Endodermal cell (in vitro differentiated cells): ENCODE measurements around the gene NBAS. TPM values are rescaled to one million over a fixed set of nuclear protein-coding genes. Genes with fewer than 3 reads are reported as not detected.

Source experiments
- DNase-seq: peaks from one replicate; pipeline ENCODE4 v3.0.0-alpha.2; 2017
- H3K27ac ChIP-seq: 2 replicates; pipeline ENCODE4 v1.5.1; 2013; ENCODE audit warnings: mild to moderate bottlenecking, low read depth, low read length, moderate library complexity
- H3K27me3 ChIP-seq: 2 replicates; pipeline ENCODE4 v1.6.1; 2013; ENCODE audit warnings: mild to moderate bottlenecking, low read length, moderate library complexity; ENCODE audit not compliant: insufficient read depth, control insufficient read depth, poor library complexity, severe bottlenecking
- H3K36me3 ChIP-seq: 2 replicates; pipeline ENCODE4 v1.7.0; 2013; ENCODE audit warnings: mild to moderate bottlenecking, low read length, moderate library complexity; ENCODE audit not compliant: control insufficient read depth, insufficient read depth
- H3K4me1 ChIP-seq: one replicate; pipeline ENCODE4 v1.7.0; 2013; ENCODE audit warnings: low read length; ENCODE audit not compliant: control insufficient read depth, insufficient read depth
- H3K4me3 ChIP-seq: 2 replicates; pipeline ENCODE4 v1.5.1; 2013; ENCODE audit warnings: mild to moderate bottlenecking, low read length, moderate library complexity
- H3K9ac ChIP-seq: 2 replicates; pipeline ENCODE4 v1.6.1; 2013; ENCODE audit warnings: mild to moderate bottlenecking, low read length, moderate library complexity; ENCODE audit not compliant: poor library complexity, severe bottlenecking; ENCODE audit errors: extremely low read depth
- H3K9me3 ChIP-seq: 2 replicates; pipeline ENCODE4 v1.6.1; 2013; ENCODE audit warnings: mild to moderate bottlenecking, low read length, moderate library complexity; ENCODE audit not compliant: control insufficient read depth
- H3K27ac Mint-ChIP-seq: 2 replicates; pipeline ENCODE4 v1.8.0; 2020; ENCODE audit warnings: mixed read lengths
- H3K27me3 Mint-ChIP-seq: 2 replicates; pipeline ENCODE4 v1.8.0; 2021; ENCODE audit warnings: mild to moderate bottlenecking, mixed read lengths; ENCODE audit not compliant: insufficient read depth
- H3K36me3 Mint-ChIP-seq: 2 replicates; pipeline ENCODE4 v1.8.0; 2020; ENCODE audit warnings: low read depth, mixed read lengths
- H3K4me1 Mint-ChIP-seq: 2 replicates; pipeline ENCODE4 v1.8.0; 2020; ENCODE audit warnings: mixed read lengths
- H3K4me3 Mint-ChIP-seq: 2 replicates; pipeline ENCODE4 v1.8.0; 2020; ENCODE audit warnings: mild to moderate bottlenecking, moderate library complexity, mixed read lengths
- H3K9me3 Mint-ChIP-seq: 2 replicates; pipeline ENCODE4 v1.8.0; 2020; ENCODE audit warnings: mild to moderate bottlenecking, mixed read lengths
- WGBS, 2 experiments: methylation state at CpG; one replicate each; pipeline versions ENCODE4 v1.1.5 to v1.1.7; 2013; ENCODE audit warnings: missing lambda C conversion rate in 2 of 2, mixed read lengths in 1 of 2; ENCODE audit not compliant: insufficient coverage in 1 of 2, insufficient read length in 1 of 2; 5-methylcytosine and 5-hydroxymethylcytosine counted together
- total RNA-seq, 2 donors: library from RNA; stranded (reverse); fragmentation: NEBNext Ultra II Directional in 1 of 2; extraction: Animal tissue kit (Norgen Biotek cat#: 25700) in 1 of 2; gene quantifications; 2 replicates in 1 of 2; 3 replicates in 1 of 2; pipeline ENCODE4 v1.2.1, GENCODE V29; 2021
- TF ChIP-seq, protein P1 (sequence below): fragments of 200-600 bp; sonication (generic); conservative IDR thresholded peaks from 2 replicates; pipeline ENCODE4 v1.5.0; 2021; ENCODE audit warnings: antibody characterized with exemption, mild to moderate bottlenecking

NBAS gene
- total RNA-seq, 2 donors from 2014 or later, result 47.4 to 54.7 TPM

DNA sequence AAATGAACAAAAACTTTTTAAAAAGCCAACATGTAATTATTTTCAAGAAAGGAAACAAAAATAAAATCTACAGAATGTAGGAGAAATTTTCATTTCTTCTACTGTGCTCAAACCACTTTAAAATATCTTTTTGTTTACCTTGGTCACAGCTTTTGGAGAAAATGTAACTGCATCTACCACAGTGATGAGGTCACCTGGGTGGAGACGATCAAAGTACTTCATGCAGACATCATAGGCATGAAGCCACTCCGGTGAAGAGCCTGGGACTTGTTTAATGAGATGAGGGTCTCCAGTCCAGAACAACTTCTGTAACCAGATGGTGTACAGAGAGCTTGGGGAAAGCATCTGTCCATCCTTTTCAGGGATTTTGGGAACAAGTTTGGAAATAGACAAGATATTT is 285.8 kb downstream of the NBAS start:
- Histone ChIP-seq H3K27ac (no peak overlapping the region), H3K27me3 (no peaks in the 10 kb centered on the region), H3K9ac (no peak overlapping the region), H3K4me1 (no peaks in the 10 kb centered on the region), H3K36me3 (peaks cover 4% of the 10 kb centered on the region), H3K9me3 (no peaks in the 10 kb centered on the region), H3K4me3 (no peak overlapping the region)
- Mint-ChIP-seq H3K27me3 (no peaks in the 10 kb centered on the region), H3K9me3 (no peaks in the 10 kb centered on the region), H3K4me3 (no peak overlapping the region), H3K27ac (no peak overlapping the region), H3K4me1 (peaks cover 6% of the 10 kb centered on the region), H3K36me3 (peaks cover 15% of the 10 kb centered on the region)
- TF ChIP-seq, protein P1, sequence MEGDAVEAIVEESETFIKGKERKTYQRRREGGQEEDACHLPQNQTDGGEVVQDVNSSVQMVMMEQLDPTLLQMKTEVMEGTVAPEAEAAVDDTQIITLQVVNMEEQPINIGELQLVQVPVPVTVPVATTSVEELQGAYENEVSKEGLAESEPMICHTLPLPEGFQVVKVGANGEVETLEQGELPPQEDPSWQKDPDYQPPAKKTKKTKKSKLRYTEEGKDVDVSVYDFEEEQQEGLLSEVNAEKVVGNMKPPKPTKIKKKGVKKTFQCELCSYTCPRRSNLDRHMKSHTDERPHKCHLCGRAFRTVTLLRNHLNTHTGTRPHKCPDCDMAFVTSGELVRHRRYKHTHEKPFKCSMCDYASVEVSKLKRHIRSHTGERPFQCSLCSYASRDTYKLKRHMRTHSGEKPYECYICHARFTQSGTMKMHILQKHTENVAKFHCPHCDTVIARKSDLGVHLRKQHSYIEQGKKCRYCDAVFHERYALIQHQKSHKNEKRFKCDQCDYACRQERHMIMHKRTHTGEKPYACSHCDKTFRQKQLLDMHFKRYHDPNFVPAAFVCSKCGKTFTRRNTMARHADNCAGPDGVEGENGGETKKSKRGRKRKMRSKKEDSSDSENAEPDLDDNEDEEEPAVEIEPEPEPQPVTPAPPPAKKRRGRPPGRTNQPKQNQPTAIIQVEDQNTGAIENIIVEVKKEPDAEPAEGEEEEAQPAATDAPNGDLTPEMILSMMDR, result no peak
- no peak for DNase-seq
- WGBS, 2 experiments, result 95 to 100% methylated on average over 2 of the region's 2 CpGs

DNA sequence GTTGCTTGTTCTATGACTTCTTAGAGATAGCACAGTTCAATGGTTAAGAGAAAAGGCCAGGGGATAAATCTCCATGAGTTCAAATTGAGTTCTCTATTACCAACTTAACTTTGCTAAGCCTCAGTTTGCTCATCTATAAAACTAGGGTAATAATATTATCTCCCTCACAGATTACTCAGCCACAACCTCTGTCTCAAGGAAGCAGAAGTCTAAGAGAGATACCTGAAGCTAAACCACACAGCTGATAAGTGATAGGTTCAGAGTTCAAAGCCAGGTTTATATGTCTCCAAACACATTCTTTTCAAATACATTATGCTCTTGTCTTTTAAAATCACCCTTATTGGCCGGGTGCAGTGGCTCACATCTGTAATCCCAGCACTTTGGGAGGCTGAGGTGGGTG is 287.7 kb downstream of the NBAS start:
- H3K27ac ChIP-seq, result no peak overlapping the region
- 95 to 100% methylated on average over 1 of the region's 1 CpG for WGBS, 2 experiments
- H3K9ac ChIP-seq, result no peak overlapping the region
- no peak overlapping the region for H3K4me3 ChIP-seq
- Mint-ChIP-seq H3K9me3 (no peaks in the 10 kb centered on the region), H3K27me3 (no peaks in the 10 kb centered on the region), H3K4me1 (peaks cover 6% of the 10 kb centered on the region), H3K36me3 (peaks cover 17% of the 10 kb centered on the region), H3K4me3 (no peak overlapping the region), H3K27ac (no peak overlapping the region)
- H3K36me3 ChIP-seq, result peaks cover 4% of the 10 kb centered on the region
- TF ChIP-seq, protein P1, result no peak
- no peaks in the 10 kb centered on the region for H3K9me3 ChIP-seq
- no peaks in the 10 kb centered on the region for H3K27me3 ChIP-seq
- DNase-seq, result no peak
- no peaks in the 10 kb centered on the region for H3K4me1 ChIP-seq

DNA sequence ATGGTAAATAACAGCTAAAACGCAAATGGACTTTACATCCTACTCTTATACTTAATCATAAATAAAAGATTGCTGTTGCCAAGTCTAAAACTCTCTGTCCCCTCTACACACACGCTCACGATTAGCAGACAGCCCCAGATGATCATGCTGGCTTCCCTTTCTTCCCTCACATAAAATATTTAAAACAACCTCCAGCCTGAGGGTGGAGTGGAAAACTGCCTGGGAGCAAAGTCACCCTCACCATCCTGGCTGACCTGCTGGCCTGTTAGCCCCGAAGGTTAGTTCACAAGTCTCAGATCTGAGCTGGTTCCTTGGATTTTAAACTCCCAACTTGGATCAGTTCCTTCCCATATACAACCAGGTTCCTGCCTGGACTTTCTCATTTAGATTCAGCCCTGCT is 288.2 kb downstream of the NBAS start:
- H3K27ac Mint-ChIP-seq, result no peak overlapping the region
- WGBS, 2 experiments, result 89 to 100% methylated on average over 1 to 4 of the region's 4 CpGs

More for the DNA sequence above, 288.2 kb downstream of the NBAS start:
- Mint-ChIP-seq H3K4me3 (no peak overlapping the region), H3K9me3 (no peaks in the 10 kb centered on the region), H3K36me3 (peaks cover 17% of the 10 kb centered on the region), H3K27me3 (no peaks in the 10 kb centered on the region), H3K4me1 (peaks cover 9% of the 10 kb centered on the region)
- H3K27ac ChIP-seq, result no peak overlapping the region
- no peaks in the 10 kb centered on the region for H3K27me3 ChIP-seq
- TF ChIP-seq, protein P1, result no peak
- H3K36me3 ChIP-seq, result peaks cover 5% of the 10 kb centered on the region
- no peaks in the 10 kb centered on the region for H3K4me1 ChIP-seq
- DNase-seq, result no peak
- H3K9me3 ChIP-seq, result no peaks in the 10 kb centered on the region
- no peak overlapping the region for H3K4me3 ChIP-seq
- H3K9ac ChIP-seq, result no peak overlapping the region
